RWPE2 (cell line): ENCODE data around the gene TNFAIP8L1.

Experiments used
- ATAC-seq: fragments of 200-7000 bp; cut with Tn5 transposase; 3 replicates; pipeline ENCODE4 v1.9.1; 2021; ENCODE audit warnings: low read depth
- DNase-seq: peaks from one replicate; pipeline ENCODE4 v3.0.0-alpha.2; 2020; ENCODE audit warnings: low spot score
- H3K27ac ChIP-seq: fragments of 450-650 bp; 2 replicates; pipeline ENCODE4 v1.5.1; 2017; ENCODE audit warnings: mild to moderate bottlenecking; ENCODE audit not compliant: poor library complexity, severe bottlenecking
- H3K27me3 ChIP-seq: fragments of 250-450 bp; sonication (Bioruptor Pico); 2 replicates; pipeline ENCODE4 v1.5.1; 2021; ENCODE audit warnings: mild to moderate bottlenecking, moderate library complexity; ENCODE audit not compliant: insufficient read depth, poor library complexity, severe bottlenecking
- H3K36me3 ChIP-seq: fragments of 250-450 bp; sonication (Bioruptor Pico); 2 replicates; pipeline ENCODE4 v1.5.1; 2020; ENCODE audit warnings: low read depth, mild to moderate bottlenecking, moderate library complexity
- H3K4me1 ChIP-seq: fragments of 250-450 bp; sonication (Bioruptor Pico); 2 replicates; pipeline ENCODE4 v1.5.1; 2021; ENCODE audit warnings: mild to moderate bottlenecking, moderate library complexity; ENCODE audit not compliant: insufficient read depth, poor library complexity, severe bottlenecking
- H3K4me3 ChIP-seq: fragments of 250-450 bp; sonication (Bioruptor Pico); 2 replicates; pipeline ENCODE4 v1.5.1; 2021; ENCODE audit warnings: mild to moderate bottlenecking, moderate library complexity; ENCODE audit not compliant: severe bottlenecking
- H3K9me3 ChIP-seq: fragments of 250-450 bp; sonication (Bioruptor Pico); 2 replicates; pipeline ENCODE4 v1.5.1; 2021; ENCODE audit warnings: mild to moderate bottlenecking, moderate library complexity; ENCODE audit not compliant: severe bottlenecking
- TF ChIP-seq, protein P1 (sequence below): fragments of 450-650 bp; IDR thresholded peaks from one replicate; pipeline ENCODE4 v1.5.1; 2017; ENCODE audit warnings: mild to moderate bottlenecking, moderate library complexity; ENCODE audit not compliant: poor library complexity, severe bottlenecking

TNFAIP8L1 gene

DNA sequence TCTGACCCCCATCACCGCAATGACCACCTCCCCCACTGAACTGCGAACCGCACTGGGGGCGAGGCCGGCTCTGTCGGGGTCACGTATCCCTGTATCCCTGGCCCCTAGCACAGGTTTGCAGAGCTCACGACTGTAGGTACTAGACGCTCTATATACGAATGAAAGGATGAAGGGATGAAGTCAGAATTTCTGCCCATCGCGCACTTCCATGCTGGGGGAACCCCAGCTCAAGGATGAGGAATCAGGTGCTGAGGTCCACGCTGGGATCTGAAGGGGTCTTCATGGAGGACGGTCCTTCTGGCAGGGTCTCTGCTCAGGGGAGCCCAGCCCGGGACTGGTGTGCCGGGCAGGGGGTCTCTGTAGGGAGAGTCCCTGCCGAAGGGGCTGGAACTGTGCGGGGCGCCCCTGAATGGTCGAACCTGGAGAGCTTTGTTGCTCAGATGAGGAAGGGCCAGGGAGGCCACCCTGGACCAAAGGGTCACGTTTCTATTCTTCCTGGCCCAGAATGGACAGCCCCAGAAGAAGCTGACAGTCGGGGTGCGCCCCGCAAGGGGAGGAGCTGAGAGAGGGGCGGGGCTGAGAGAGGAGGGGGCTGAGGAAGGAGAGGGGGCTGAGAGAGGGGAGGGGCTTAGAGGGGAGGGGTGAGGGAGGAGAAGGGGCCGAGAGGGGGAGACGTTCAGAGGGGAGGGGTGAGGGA is 41.9 kb upstream of the TNFAIP8L1 start:
- no peaks in the 10 kb centered on the region for H3K36me3 ChIP-seq
- ATAC-seq = 0 out of 3 replicates have a peak, but pooled peaks have one; percentile 24

DNA sequence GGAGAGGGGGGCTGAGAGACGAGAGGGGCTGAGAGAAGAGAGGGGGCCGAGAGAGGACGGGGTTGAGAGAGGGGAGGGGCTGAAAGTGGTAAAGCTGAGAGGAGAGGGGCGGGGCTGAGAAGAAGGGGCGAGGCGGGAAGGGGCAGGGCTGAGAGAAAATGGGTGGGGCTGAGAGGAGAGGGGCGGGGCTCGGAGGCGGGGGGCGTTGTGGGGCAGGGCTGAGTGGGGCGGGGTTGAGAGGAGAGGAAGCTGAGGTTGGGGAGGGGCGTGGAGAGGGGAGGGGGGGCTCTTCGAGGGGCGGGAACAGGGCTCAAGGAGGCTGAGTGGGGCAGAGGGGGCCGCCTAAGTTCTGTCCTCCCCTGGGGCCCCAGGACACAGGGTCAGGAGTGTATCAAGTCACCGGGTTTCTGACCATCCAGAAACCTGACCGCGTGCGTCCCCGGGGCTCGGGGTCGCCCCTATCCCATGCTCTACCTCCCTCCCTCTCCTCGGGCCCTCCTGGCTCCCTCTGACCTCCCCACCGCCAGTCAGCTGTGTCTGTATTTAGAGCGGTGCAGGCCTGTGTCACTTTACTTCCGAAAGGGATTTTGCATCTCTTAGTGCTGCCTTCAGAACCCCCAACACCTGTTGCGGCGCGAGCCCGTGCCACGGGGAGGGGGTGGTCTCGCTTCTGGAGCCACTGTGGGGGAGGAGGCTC is 41.2 kb upstream of the TNFAIP8L1 start:
- Histone ChIP-seq H3K4me1 (no peaks in the 10 kb centered on the region), H3K4me3 (peak overlapping the region; percentile 7), H3K27me3 (no peaks in the 10 kb centered on the region), H3K27ac (no peak overlapping the region), H3K9me3 (no peaks in the 10 kb centered on the region), H3K36me3 (no peaks in the 10 kb centered on the region)
- DNase-seq (no peak), ATAC-seq (peak; percentile 53)
- TF ChIP-seq, protein P1, sequence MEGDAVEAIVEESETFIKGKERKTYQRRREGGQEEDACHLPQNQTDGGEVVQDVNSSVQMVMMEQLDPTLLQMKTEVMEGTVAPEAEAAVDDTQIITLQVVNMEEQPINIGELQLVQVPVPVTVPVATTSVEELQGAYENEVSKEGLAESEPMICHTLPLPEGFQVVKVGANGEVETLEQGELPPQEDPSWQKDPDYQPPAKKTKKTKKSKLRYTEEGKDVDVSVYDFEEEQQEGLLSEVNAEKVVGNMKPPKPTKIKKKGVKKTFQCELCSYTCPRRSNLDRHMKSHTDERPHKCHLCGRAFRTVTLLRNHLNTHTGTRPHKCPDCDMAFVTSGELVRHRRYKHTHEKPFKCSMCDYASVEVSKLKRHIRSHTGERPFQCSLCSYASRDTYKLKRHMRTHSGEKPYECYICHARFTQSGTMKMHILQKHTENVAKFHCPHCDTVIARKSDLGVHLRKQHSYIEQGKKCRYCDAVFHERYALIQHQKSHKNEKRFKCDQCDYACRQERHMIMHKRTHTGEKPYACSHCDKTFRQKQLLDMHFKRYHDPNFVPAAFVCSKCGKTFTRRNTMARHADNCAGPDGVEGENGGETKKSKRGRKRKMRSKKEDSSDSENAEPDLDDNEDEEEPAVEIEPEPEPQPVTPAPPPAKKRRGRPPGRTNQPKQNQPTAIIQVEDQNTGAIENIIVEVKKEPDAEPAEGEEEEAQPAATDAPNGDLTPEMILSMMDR = no peak

More for the DNA sequence above, 41.9 kb upstream of the TNFAIP8L1 start:
- Histone ChIP-seq H3K27me3 (no peaks in the 10 kb centered on the region), H3K4me1 (no peaks in the 10 kb centered on the region), H3K4me3 (peak overlapping the region; percentile 14), H3K27ac (no peak overlapping the region), H3K9me3 (no peaks in the 10 kb centered on the region)
- no peak for DNase-seq
- TF ChIP-seq, protein P1 = no peak

DNA sequence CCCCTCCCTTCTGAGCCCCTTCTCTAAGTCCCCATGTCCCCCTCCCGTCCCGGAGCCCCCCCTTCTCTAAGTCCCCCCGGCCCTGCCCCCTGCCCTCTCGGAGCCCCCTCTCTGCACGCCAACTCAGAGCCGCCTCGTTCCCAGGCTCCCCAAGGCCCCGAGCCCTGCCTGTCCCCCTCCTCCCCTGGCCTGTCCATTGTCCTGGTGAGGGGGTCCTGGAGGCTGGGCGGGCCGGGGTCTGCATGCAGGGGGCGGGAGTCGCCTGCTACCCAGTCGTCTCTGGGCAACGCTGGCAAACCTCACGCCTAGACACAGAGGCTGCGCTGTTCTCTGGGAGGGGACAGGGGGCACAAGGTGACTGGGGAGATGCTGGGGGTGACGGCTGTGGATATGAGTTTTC is 40.6 kb upstream of the TNFAIP8L1 start:
- no peaks in the 10 kb centered on the region for H3K9me3 ChIP-seq
- no peaks in the 10 kb centered on the region for H3K4me1 ChIP-seq
- no peak overlapping the region for H3K27ac ChIP-seq
- no peaks in the 10 kb centered on the region for H3K27me3 ChIP-seq
- no peaks in the 10 kb centered on the region for H3K36me3 ChIP-seq
- ATAC-seq (no peak), DNase-seq (no peak)
- TF ChIP-seq, protein P1 = no peak
- H3K4me3 ChIP-seq = no peak overlapping the region

DNA sequence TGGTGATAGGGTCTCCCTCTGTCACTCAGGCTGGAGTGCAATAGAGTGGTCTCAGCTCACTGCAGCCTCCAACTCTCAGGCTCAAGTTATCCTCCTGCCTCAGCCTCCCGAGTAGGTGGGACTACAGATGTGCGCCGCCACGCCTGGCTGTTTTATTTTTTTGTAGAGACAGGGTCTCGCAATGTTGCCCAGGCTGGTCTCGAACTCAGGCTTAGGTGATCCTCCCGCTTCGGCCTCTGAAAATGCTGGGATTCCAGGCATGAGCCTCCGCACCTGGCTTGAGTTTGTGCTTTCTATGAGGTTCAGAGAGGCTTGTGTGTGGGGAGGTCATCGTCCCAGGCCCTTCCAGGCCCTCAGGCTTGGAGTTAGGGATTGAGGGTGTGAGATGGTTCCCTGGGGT is 39.2 kb upstream of the TNFAIP8L1 start:
- Histone ChIP-seq H3K27ac (no peak overlapping the region), H3K4me1 (no peaks in the 10 kb centered on the region), H3K27me3 (no peaks in the 10 kb centered on the region), H3K36me3 (no peaks in the 10 kb centered on the region), H3K9me3 (no peaks in the 10 kb centered on the region), H3K4me3 (no peak overlapping the region)
- ATAC-seq = no peak
- no peak for DNase-seq
- TF ChIP-seq, protein P1 = no peak

DNA sequence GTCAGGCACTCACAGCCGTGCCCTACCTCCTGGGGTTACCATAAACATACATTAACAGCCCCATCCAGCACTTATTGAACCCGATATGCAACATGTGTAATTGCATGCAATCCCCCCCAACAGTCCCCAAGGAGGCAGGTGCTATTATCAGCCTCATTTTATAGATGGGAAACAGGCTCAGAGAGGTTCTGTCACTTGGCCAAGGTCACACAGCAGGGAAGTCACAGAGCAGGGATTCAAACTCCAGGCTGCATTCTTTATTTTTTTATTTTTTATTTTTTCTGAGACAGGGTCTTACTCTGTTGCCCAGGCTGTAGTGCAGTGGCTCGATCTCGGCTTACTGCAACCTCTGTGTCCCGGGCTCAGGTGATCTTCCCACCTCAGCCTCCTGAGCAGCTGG is 38.4 kb upstream of the TNFAIP8L1 start:
- DNase-seq = no peak
- no peaks in the 10 kb centered on the region for H3K27me3 ChIP-seq
- TF ChIP-seq, protein P1 = no peak
- no peak overlapping the region for H3K4me3 ChIP-seq
- ATAC-seq = no peak
- no peaks in the 10 kb centered on the region for H3K36me3 ChIP-seq
- H3K4me1 ChIP-seq = no peaks in the 10 kb centered on the region
- H3K27ac ChIP-seq = no peak overlapping the region
- H3K9me3 ChIP-seq = no peaks in the 10 kb centered on the region
